ENCODE measurements around the gene MPP3.

The MPP3 gene

DNA sequence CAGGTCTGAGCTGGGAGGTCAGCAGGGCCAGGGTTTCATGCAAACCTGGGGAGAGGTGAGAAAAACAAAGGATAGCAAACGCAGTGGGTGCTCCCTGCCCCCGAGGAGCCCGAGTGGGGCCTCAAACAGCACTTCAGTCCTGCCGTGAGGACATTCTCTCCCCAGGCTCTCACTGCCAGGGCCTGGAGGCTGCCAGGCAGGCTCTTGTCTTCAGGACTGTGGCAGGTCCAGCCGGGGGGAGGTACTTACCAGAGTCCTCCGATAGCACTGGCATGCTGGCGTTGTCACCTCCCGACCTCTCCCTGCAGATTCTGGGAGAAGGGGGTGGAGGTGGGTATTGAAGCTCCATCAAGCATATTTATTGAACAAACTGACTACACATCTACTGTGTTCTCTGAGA is 1.3 kb downstream of the MPP3 start:
- DNase-seq: no peak

DNA sequence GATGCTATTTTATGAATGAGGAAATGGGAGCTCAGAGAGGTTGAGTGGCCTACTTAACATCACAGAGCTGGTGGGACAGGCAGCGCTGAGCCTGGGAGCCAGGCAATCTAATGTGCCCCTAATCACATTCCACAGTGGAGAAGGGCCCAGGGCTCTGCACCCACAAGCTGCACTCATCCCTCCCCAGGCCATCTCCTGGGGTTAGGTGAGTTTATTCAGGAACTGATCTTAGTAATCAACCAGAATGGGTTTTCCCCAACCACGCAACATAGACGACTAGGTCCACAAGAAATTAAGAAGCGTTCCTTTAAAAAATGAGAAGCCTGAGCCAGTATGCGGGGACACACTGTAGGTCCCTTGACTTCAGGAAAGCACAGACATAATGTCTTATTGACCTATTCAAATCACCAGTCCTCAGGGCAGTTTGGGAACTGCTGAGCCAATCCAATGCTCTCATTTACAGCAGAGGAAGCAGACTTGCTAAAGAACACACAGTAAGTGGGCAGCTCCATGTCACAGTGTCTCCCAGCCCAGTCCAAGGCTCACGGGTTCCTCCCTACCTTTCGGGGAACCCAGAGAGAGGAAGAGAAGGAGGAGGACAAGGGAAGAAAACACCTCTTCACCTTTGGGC is 2.3 kb downstream of the MPP3 start:
- DNase-seq: no peak

DNA sequence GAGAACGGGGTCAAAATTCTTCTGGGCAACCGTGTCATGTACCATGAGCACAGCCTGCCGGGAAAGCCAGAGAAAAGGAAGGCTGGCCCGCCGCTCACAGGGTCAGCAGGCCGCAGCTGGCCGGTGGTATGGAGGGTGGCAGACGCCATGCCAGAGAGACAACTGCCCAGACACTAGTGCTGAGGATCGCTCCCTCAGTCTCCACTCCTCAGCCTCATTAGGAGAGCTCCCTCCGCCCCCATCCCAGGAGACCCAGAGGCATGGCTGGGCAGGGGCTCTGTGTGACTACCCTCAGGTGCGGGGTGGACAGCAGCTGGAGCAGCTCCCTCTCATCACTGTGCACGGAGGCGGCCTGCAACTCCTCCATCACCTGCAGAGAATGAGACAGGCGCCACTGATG is 3.2 kb downstream of the MPP3 start:
- DNase-seq: no peak

DNA sequence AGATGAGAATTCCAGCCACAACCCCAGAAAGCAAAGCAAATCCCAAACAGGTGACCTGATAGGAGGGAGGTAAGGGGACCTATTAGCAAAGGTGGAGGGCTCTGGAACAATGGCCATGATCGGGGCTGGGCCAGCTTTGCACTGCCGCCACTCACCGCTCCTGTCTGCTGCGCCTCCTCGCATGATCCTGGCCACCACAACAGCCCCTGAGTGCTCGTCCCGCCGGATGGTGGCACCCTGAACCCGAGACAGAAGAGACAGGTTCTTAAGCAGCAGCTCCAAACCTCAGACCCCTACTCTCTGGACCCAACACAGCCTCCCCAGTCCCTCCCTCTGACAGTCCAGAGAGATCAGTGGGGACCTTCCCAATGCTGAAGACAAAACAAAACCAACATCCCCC is 5.3 kb downstream of the MPP3 start:
- no peak for DNase-seq

DNA sequence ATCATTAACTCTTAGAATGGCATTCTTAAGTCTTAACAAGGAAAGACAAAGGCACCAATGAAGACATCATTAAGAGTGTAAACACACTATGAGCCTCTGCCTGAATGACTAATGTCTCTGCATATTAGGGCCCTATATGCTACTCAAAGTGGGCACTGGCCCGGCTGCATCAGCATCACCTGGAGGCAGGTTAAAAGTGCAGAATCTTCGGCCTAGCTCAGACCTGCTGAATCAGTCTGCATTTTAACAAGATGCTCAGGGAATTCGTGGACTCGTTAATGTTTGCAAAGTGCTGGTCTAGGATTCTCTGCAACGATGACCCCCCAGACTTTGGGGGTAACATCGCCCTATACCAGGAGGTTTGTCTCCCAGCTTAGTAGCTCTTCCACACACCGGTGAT is 6.7 kb downstream of the MPP3 start:
- DNase-seq: no peak

DNA sequence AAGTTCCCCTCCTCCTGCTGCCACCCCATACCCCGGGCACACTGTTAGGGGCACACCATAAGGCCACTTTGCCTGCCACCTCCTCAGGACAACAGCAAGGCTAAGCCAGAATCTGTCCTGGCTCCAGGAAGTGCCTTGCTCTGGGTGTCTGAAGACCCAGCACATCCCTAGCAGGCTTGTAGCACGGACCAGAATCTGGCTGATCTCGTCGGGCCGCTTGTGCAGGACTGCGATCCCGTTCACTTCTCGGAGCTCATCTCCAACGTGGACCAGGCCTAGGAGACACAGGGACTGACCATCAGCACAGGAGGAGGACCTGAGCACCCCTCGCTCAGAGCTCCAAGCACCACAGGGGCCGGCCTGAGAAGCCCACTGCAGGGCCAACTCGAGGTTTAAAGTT is 7.4 kb downstream of the MPP3 start:
- DNase-seq: no peak

DNA sequence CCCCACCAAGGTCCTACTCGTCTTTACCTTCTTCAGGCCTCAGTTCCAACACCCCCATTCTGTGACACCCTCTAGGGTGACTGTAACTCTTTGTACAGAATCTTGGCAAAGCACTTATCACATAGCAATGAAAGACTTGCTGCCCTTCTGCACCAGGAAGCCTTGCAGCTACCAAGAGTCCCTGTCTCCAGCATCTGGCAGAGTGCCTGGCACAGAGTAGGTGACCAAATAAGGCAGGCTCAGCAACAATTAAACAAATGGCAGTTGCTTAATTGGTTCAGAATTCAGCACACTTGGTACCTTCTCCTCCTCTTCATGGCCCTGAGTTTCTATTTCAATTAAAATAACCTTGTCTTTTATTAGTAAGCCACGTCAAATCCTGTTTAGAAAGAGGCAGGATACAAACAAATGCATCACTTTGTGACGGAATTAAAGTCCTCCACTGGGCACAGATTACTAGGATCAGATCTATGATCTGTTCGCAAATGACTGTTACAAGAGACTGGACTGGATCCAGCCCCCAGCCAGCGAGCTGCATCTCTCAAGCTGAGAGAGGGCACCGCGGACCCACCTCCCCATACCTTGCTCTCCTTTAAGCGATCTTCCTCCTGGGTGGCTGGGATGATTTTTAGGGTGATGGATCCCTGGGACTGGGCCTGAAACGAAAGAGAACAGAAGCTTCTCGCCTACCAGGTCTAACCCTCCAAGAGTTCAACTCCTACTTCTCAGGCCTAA is 9.4 kb downstream of the MPP3 start:
- DNase-seq: no peak

DNA sequence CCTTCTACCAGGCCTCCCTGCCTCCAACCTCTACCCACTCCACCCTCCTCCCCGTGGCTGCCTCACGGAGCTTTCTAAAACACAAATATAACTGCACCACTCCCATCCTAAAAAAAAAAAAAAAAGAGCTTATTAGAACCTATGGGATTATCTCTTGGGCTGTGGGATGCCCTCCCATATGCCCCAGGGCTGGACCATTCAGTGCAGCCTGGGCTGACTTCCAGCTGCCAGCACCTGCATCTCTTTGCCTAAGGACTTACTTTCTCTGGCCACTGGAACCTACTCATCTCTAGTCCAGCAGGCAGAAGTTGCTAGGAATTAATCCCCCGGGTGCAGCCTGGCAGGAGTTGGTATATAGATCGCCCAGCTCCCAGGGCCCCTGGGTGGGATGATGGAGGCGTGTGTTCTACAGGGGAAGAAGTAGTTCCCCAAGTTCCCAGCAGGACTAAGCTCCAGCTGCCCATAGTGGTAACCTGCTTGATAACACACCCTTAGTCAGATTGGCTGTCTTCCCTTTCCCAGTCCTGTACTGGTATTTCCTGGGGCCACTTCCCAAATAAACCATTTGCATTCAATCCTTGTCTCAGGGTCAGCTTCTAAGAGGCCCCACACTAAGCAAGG is 10.3 kb downstream of the MPP3 start:
- no peak for DNase-seq

DNA sequence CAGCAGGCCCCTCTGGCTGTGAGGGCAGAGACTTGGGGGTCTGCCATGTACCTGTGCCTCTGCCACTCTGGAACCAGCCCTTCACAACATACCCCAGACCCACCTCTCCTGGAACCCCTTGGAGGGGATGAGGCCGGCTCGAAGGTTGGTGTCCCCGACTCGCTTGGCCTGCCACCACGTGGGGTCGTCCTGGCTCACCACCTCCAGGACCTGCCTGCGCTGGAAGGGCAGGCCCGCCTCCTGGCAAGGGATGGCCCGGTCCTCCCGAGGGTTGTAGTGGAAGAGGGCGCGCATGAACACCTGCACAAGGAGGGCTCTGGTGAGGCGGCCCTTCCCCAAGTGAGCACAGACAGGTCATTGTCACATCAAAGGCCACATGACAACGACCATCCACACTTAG is 12.2 kb downstream of the MPP3 start:
- DNase-seq: no peak

DNA sequence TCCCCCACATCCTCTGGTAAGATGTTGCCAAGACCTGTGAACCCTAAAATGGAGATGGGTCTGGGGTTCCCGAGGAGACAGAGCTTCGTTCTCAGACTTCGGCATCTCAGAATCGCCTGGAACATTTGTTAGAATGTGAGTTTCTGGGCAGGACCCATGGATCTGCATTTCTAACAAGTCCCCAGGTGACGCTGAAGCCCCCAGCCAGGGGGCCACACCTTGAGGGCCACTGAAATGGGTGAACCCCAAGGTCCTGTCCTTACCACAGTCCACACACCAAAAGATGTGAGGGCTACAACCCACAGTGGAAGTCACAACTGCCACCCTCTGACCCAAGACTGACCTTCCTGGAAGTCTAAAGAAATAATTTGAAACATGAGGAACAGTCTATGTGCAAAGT is 14.0 kb downstream of the MPP3 start:
- DNase-seq: no peak

DNA sequence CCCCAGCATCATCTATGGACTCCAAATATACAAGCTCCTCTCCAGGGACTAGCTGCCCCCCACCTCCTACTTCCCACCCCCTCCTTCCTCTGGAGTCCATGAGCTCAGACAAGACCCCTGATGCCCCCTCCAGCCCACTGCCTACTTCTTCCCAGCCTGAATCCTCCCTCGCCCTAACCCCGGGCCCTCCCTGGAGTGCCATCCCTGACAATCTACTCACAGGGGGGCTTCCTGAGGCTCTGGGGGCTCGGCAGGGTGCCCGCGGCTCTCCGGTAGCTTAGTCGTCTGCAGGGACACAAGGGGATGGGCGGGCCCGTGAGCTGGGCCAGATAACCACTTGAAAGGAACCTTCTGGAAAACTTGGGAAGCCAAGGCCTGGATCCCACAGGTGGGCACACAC is 15.1 kb downstream of the MPP3 start:
- DNase-seq: no peak

DNA sequence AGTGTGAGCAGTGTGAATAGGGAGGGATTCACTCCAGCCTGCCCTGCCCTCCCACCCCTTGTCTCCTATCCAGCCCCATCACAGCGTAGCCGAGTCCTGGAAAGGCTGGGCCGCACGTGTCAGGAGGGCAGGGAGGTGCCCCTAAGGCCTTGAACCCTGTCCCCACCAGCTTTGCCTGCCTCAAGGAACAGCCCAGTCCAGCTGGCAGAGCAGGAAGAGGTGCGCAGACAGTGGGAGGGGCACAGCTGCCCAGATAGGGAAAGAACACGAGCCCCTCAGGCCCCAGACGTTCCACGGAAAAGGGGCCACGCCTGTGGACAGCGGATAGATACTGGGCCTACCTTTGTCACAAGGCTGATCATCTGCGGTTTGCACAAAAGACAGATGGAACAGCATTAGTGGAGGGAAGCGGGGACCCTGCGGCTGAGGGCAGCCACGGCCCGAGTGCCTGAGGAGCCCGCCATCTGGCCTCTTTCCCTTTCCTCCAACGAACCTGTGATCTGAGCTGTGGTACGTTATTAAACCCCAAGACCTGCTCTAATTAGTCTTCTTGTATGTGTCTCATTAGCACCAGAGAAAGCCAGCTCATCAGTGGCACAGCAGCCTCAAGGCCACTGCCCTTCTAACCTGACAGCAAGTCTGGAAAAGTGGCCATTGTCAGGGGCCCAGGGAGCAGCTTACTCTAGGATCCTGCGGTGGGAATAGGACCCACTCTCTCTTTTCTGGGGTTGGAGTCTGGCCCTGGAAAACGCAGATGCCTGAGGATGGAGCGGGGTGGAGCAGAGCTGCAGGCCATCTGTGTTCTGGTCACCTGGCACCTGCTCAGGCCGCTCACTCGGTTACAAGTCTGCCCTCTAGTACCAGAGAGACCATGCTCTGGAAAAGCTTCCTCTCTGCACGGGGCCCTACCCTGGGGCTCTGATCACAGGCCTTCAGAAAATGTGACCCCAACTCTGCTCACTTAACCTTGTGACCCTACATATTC is 16.3 kb downstream of the MPP3 start:
- DNase-seq: no peak

DNA sequence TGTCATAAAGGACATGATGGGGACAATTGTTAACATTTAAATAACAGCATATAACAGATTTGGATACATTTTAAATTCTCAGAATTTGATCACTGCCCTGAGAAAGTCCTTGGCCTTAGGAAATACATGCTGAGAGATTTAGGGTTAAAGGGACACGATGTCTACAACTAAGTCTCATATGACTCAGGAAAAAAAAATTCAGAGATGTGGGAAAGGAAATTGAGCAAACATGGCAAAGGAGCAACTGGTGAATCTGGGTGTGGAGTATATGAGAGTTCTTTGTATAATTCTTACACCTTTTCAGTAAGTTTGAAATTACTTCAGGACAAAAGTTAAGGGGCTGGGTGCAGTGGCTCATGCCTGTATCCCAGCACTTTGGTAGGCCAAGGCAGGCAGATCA is 18.2 kb downstream of the MPP3 start:
- DNase-seq: no peak

DNA sequence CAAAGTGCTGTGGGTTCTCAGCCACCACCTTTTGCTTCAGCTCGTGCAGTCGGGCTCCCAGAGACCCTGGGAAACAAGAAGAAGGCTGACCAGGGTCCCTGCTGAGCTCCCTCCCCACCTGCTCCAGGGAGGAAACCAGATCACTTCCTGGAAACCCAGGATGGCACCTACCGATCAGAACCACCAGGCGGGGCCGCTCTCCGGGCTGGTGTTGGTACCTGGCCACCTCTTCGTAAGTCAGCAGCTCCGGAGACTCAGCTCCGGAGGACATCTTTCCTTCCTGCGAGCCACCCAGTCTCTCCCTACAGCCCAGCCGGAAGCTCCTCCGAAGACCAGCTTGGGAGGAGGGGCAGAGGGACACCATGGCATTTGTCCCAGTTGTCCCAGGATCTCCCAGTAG is 18.9 kb downstream of the MPP3 start:
- DNase-seq: no peak

DNA sequence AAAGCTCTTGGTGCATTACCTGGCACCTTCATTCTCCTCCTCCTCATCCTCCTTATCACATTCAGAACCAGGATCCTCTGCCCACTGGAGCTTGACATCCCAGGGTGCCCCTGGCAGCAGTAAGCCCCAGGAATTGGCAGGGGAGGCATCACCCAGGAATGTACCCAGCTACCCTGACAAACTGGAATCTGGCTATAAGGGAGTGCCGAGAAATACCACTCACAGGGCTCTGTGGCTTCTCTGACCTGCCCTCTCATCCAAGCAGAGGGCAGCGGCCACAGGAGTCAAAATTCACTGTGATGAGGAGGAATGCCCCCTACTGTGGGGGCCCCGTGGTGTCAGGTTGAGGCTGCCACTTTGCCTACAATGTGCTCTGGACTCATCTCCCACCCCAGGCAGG is 19.6 kb downstream of the MPP3 start:
- DNase-seq: no peak

DNA sequence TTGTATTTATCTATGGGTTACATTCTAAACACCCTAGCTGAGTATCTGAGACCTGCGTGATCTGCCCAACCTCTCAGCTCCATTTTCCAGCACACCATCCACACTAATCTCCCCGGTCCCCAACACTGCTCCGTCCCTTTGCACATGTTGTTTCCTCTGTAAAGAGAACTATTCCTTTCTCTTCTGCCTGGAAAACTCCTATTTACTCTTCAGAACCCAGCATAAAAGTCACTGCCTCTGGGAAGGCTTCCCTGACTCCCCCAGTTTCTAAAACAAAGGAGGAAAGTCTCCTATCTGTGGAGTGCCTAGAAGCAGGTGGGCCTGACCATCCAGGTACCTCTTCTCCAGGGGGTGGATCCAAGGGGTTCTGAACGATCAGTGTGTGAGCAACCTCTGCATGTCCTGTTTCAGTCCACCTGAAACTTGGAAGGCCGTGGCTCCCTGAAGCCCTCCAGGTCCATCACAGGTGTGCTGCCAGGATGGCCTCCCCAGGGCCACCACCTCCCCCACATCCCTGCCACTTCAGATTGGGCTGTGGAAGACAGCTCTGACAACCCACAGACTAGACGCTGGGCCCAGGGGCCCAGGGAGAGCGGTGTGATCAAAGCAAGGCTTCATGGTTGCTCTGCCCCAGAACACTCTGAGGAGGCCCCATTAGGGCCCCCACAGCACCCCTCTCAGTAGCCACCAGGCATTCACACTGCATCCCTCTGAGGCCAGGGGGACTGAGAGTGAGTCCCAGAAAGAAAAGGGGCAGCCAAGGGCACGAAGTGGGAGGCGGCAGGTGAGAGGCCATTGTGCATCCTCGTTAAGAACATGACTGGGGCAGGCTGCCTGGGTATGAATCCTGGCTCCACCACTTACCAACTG is 20.3 kb downstream of the MPP3 start:
- DNase-seq: no peak

DNA sequence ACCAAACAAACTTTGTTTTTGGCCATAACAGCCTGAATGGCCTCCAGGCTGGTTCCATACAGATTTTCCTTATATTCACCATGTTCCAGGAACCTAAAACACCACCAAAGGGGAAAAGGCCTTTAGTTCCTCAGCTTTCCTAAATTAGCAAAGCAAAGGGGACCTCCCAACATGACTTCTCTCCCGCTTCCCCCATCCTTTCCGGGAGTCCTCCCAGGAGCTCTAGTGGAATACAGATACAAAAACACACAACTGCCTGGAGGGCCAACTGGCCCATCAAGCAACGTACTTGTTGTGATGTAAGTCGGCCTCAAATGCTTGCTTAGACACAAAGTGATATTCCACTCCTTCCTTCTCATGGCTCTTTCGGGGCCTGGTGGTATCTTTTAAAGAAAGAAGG is 22.1 kb downstream of the MPP3 start:
- DNase-seq: no peak

DNA sequence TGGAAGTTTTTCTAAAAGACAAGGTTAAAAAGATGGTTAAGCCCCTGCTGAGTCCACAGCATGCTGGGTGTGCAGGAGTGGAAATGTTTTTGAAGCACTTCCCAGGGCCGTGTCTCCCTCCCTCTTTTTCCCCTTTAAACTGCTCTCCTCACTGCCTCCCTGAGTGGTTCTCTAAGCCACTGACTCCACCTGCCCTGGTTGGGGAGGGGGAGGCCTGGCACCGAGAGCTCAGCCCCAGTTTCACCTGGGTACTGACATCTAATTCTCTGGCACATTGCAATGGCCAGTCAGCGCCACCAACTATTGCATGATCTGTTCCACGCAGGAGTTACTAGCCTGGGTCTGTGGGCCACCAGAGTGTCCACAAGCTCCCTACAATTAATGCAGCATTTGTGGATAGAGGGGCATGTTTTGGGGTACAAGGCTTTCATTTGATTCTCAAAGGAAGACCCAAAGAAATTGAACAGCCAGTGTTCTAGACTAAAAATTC is 22.7 kb downstream of the MPP3 start:
- DNase-seq: no peak

DNA sequence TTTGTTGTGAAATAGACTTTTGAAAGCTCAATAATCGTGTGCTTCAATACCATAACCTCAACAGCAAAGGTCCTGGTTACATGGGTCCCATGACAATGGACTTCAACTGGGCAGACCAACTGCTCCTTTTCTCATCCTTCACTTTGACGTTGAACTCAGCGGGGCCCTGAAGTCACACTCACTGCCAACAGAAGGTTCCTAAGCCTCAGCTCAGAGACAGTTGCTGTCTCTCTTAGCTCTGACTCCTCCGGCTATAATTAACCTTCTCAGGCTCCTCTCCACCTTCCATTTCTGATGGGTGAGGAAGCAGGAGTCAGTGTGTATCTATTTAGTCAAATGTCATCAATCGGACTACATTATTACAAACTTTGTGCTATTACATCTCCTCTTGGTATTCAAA is 23.8 kb downstream of the MPP3 start:
- DNase-seq: no peak

DNA sequence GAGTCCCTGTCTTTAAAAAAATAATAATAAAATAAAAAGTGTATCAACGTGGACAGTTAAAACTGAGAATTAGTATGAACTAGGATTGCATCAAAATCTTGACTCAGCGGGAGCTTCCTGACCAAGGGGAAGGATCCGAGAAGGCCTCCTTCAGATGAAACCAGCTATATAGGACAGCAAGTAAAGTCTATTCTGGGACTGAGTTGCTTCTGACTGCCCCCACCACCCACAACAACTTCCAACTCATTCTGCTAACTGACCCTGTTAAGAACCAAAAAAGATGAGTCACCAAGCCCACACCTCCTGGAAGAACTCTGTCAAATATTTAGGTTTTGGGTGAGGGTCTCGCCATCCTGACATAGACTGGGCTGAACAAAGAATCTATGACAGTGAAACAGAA is 24.9 kb downstream of the MPP3 start:
- no peak for DNase-seq

DNA sequence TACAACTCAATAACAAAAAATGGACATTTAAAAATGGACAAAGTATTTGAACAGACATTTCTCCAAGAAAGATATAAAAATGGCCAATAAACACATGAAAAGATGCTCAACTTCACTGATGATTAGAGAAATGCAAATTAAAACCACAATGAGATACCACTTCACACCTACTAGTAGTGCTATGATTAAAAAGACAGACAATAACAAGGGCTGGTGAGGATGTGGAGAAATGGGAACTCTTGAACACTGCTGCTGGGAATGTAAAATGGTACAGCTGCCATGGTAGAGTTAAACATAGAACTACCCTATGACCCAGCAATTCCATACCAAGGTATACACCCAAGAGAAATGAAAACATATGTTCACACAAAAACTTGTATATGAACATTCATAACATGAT is 27.8 kb downstream of the MPP3 start:
- DNase-seq: no peak

DNA sequence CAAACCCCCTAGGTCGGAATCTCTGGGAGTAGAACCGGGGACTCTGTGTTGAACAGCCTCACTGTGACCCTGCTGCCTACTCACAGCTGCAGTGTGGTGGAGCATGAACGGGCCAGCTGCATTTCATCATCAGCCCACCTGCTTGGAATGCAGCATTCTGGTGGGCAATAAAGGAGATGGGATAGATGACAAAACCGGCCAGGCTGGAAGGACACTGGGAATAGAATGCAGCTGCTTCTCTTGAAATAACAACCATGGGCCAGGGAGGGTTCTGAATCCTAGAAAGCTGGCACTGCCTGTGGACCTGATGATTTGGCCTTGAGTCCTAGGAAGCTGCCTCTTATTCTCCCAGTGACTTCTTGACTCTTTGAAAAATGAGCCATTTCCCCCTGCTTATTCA is 29.2 kb downstream of the MPP3 start:
- no peak for DNase-seq
